GM13977 (cell line): Measurements from ENCODE around the gene EPS8.
A peak's percentile ranks its signal among the peaks of the same experiment; 100 is the strongest.

Experiments
- DNase-seq: peaks from one replicate; pipeline ENCODE4 v3.0.0; 2012; ENCODE audit warnings: low spot score
- CTCF ChIP-seq: IDR thresholded peaks from 2 replicates; pipeline ENCODE4 v1.5.1; 2012; ENCODE audit warnings: mild to moderate bottlenecking, control low read depth; ENCODE audit not compliant: insufficient read depth; ENCODE audit errors: extremely low read depth, missing control alignments
- in situ Hi-C: fragments of 300-500 bp; cut with MboI; formaldehyde crosslinking; loops from one replicate; pipeline ENCODE4 v1.12.0; 2022; ENCODE audit warnings: low sequenced_read_pairs, low pct_unique_long_range_greater_than_20kb, mixed read lengths, inconsistent platforms; ENCODE audit not compliant: unreplicated experiment

The EPS8 gene

GRCh38 chr12:15589328-15590032 lies 199.7 kb downstream of the EPS8 start:
- in situ Hi-C loops = loop anchor here (10.0 kb wide), 1 partner anchor 265 kb away; no protein-coding TSS in a partner anchor
- TF ChIP-seq CTCF = no peak
- no peak for DNase-seq

- DNase-seq = peak; percentile 24
- in situ Hi-C loops = no loop called here
- peak; percentile 69 for TF ChIP-seq CTCF
These were observed 204.7 kb downstream of the EPS8 start for GRCh38 chr12:15584366-15585041.

- no peak for TF ChIP-seq CTCF
- DNase-seq = no peak
- in situ Hi-C loops = no loop called here
These were observed 205.4 kb downstream of the EPS8 start for GRCh38 chr12:15583804-15584203.

DNA sequence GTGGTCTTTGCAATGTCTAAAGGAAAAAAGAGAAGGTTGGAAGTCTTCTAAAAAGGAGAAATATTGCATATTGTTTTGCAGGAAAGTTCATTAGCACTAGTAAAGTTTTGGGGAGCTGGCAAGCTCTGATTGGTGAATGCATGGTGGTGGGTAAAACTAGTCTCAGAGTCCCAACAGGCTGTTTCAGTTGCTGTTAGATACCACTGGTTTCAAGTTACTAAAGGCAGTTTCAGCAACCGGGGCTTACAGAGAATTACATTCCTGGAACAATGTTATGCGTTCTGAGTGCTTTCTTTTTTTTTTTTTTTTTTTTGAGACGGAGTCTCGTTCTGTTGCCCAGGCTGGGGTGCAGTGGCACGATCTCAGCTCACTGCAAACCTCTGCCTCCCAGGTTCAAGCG lies 208.2 kb downstream of the EPS8 start:
- no peak for TF ChIP-seq CTCF
- no peak for DNase-seq
- in situ Hi-C loops = no loop called here

DNA sequence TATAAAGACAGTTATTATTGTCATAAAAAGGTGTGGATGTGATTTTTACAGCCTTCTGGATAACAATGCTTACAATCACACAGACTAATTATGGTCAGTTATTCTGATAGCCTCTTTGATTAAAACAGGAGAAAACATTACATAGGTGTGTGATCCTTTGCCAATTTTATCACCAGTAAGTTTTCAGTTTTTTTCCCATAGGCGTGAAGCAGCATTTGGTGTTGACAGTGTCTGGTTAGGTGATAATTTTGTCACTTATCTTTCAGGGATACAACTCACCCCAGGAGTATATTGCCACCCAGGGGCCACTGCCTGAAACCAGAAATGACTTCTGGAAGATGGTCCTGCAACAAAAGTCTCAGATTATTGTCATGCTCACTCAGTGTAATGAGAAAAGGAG lies 208.8 kb downstream of the EPS8 start:
- TF ChIP-seq CTCF = peak; percentile 42
- in situ Hi-C loops = no loop called here
- no peak for DNase-seq

GRCh38 chr12:15575671-15576541 lies 213.3 kb downstream of the EPS8 start:
- in situ Hi-C loops = loop anchor here (5.0 kb wide), 1 partner anchor 44 kb away; no protein-coding TSS in a partner anchor
- no peak for DNase-seq
- TF ChIP-seq CTCF = no peak
